ENCODE results near the gene MLLT3. TPM values are rescaled to one million over a fixed set of nuclear protein-coding genes. Genes with fewer than 3 reads are reported as not detected.
A peak's percentile ranks its signal among the peaks of the same experiment; 100 is the strongest.

MLLT3 gene
- total RNA-seq, 2 donors from 2014 or later: 37.2 to 47.1 TPM

DNA sequence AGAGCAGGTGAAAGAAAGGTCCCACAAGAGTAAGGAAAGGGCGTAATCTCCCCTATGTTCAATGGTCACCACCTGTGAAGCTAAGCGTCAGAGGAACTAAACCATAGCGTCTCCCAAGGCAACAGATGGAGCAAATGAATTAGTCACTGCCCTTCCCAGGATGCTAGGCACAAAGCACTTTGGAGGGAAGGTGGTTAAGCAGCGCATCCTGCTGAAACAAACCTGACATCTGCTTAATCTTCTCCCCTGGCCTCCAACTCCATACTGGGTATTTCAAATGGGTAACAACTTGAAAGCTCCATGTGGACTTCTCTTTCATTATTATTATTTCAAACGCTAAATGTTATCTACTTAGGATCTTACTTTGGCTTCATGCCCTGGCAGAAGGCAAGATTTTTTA lies 227.3 kb downstream of the MLLT3 start:
- DNase-seq (no peak), ATAC-seq (no peak)
- Mint-ChIP-seq H3K27me3 (no peaks in the 10 kb centered on the region), H3K36me3 (ENCODE audit: low read depth) (no peaks in the 10 kb centered on the region), H3K27ac (no peak overlapping the region), H3K4me1 (peaks cover 27% of the 10 kb centered on the region), H3K4me3 (no peak overlapping the region)
- no peaks in the 10 kb centered on the region for H3K9me3 ChIP-seq (ENCODE audit: control insufficient read depth, low read length, poor library complexity, severe bottlenecking)

DNA sequence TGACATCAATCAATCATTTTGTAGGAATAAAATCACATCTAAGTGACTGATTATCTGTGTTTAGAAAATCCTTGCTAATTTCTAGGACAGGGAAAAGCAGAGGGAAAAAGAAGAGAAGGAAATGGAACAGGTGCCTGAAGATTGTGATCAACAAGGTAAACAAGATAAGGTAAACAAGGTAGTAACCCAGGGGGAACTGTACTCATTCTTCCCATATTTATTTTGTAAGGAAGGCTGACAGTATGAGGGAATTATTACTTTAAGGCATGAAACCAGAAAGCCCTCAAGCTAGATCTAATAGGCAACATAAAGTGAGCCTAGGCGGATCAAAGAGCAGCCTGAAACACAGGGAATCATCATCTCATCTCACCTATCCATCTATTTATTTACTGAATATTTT lies 231.1 kb downstream of the MLLT3 start:
- H3K27me3 Mint-ChIP-seq: no peaks in the 10 kb centered on the region
- H3K4me3 Mint-ChIP-seq: no peak overlapping the region
- DNase-seq (no peak), ATAC-seq (no peak)
- H3K27ac Mint-ChIP-seq: no peak overlapping the region
- no peaks in the 10 kb centered on the region for H3K36me3 Mint-ChIP-seq (ENCODE audit: low read depth)
- peaks cover 13% of the 10 kb centered on the region for H3K4me1 Mint-ChIP-seq
- no peaks in the 10 kb centered on the region for H3K9me3 ChIP-seq (ENCODE audit: control insufficient read depth, low read length, poor library complexity, severe bottlenecking)

DNA sequence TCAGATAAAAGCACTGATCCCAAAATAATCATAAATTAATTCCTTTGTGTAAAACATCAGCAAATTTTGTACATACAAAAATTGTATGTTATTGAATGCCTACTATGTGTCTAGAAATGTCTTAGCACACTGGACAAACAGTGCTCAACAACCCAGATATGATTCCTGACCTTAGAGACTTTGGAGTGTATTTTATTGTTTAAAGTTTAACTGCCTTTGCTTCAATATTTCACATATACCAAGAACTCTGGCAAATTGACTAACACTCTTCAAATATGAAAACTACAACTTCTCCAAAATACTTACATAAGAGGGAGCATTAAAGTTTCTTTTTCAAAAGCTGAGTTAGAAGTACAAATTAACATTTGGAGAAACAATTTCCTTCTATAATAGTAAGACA lies 231.9 kb downstream of the MLLT3 start:
- Mint-ChIP-seq H3K4me3 (no peak overlapping the region), H3K27me3 (no peaks in the 10 kb centered on the region), H3K27ac (no peak overlapping the region), H3K36me3 (ENCODE audit: low read depth) (no peaks in the 10 kb centered on the region), H3K4me1 (peaks cover 10% of the 10 kb centered on the region)
- DNase-seq: no peak
- H3K9me3 ChIP-seq (ENCODE audit: control insufficient read depth, low read length, poor library complexity, severe bottlenecking): no peaks in the 10 kb centered on the region
- ATAC-seq: no peak

DNA sequence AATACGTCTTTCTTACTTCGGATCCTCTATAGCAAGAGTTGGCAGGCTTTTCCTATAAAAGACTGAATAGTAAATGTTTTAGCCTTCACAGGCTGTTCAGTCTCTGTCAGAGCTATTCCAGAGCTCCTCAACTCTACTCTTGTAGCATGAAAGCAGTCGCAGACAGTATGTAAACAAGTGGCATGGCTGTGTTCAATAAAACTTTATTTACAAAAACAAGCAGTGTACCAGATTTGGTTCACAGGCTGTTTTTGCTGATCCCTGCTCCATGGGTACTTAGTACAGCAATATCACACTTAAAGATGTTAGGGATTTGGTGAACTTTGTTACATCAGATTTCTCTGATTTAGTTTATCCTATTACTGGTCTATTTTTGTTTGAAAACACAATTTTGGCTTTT lies 235.2 kb downstream of the MLLT3 start:
- Mint-ChIP-seq H3K27ac (no peak overlapping the region), H3K4me1 (peaks cover 9% of the 10 kb centered on the region), H3K36me3 (ENCODE audit: low read depth) (no peaks in the 10 kb centered on the region), H3K4me3 (no peak overlapping the region), H3K27me3 (no peaks in the 10 kb centered on the region)
- ATAC-seq: no peak
- no peaks in the 10 kb centered on the region for H3K9me3 ChIP-seq (ENCODE audit: control insufficient read depth, low read length, poor library complexity, severe bottlenecking)
- no peak for DNase-seq

DNA sequence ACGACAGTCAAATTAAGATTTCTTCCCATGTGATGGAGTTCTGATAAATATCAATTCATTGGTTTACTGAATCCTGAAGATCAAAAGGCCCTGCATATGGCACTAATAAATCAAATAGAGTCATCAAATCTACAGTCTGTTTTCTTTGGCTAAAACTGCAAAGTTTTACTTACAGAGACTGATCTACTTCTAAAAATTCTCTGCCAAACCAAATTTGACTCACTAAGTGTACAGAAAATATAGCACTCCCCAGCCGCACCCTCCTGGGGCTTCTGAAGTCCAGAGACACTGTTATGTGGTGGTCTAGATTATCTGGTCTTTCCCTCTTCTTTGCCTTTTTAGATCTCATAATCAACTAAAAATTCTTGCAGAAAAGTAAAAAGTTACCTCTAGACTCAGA lies 237.7 kb downstream of the MLLT3 start:
- peak overlapping the region; percentile 19 for H3K27ac Mint-ChIP-seq
- H3K36me3 Mint-ChIP-seq (ENCODE audit: low read depth): peaks cover 4% of the 10 kb centered on the region
- peaks cover 15% of the 10 kb centered on the region for H3K4me1 Mint-ChIP-seq
- no peak for DNase-seq
- no peaks in the 10 kb centered on the region for H3K9me3 ChIP-seq (ENCODE audit: control insufficient read depth, low read length, poor library complexity, severe bottlenecking)
- H3K4me3 Mint-ChIP-seq: no peak overlapping the region
- no peaks in the 10 kb centered on the region for H3K27me3 Mint-ChIP-seq
- ATAC-seq: no peak

DNA sequence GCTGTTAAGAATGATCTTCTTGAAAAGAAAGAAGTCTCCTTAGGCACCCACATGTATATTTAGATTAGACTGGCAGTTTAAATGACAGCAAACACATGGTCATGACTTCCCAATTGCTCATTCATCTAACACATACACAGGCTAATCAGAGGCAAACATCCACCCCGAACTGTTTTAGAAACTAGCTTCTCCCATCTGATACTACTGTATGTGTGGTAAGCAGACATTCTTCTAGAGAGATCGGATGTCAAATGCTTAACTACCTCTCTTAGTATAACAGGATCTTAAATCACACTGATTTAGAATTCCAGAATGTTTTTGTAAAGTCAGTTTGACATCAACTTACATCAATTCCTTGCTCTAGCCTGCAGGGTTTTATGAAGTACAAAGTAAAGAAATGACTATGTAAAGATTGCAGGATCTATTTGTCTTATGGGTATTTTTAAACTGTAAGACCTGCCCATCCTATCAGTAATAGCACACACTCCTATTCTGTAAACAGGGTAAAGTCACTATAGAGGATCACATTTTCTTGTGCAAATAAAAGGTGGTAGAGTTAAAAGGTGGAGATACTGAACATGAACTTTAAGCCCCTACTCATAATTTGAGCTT lies 239.7 kb downstream of the MLLT3 start:
- no peak overlapping the region for H3K4me3 Mint-ChIP-seq
- no peaks in the 10 kb centered on the region for H3K9me3 ChIP-seq (ENCODE audit: control insufficient read depth, low read length, poor library complexity, severe bottlenecking)
- ATAC-seq (no peak), DNase-seq (no peak)
- H3K36me3 Mint-ChIP-seq (ENCODE audit: low read depth): peaks cover 4% of the 10 kb centered on the region
- no peaks in the 10 kb centered on the region for H3K27me3 Mint-ChIP-seq
- peaks cover 22% of the 10 kb centered on the region for H3K4me1 Mint-ChIP-seq
- no peak overlapping the region for H3K27ac Mint-ChIP-seq

DNA sequence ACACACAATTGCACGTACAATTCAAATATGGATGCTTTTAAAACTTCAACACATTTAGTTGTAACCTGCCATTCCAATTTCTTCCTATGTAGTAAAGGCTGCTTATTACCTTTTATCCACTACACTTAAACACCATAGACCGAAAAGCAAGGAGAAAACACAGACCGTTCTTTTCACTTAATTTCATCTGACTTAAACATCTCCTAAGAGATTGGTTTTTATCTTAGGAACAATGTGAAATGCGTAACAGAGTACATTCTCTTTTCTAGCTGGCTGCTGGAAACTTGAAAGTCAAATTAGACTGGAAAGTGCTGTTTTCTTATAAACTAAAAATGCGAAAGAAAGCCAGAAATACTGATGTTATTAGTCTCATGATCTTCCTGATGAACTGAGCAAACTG lies 241.8 kb downstream of the MLLT3 start:
- DNase-seq: no peak
- no peak overlapping the region for H3K27ac Mint-ChIP-seq
- H3K9me3 ChIP-seq (ENCODE audit: control insufficient read depth, low read length, poor library complexity, severe bottlenecking): no peaks in the 10 kb centered on the region
- ATAC-seq: no peak
- peaks cover 27% of the 10 kb centered on the region for H3K4me1 Mint-ChIP-seq
- H3K27me3 Mint-ChIP-seq: no peaks in the 10 kb centered on the region
- H3K36me3 Mint-ChIP-seq (ENCODE audit: low read depth): peaks cover 4% of the 10 kb centered on the region
- no peak overlapping the region for H3K4me3 Mint-ChIP-seq

DNA sequence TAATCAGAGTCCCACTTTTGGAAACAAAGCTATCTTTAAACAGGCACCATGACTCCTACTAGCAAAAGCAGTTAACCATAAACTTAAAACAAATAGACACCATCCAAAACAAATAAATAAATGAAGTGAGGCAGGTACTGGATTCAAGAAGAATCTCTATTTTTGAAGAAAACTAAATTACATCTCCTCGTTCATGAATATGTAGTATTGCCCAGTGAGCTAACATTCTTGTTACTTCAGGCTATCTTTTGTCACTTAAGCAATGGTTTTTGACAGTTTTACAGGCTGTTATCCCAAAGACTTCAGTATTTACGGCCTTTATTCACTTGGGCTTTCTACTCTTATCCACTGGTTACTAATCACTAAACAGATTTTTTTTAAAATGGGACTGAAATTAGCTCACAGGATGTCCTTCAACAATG lies 242.5 kb downstream of the MLLT3 start:
- no peak overlapping the region for H3K4me3 Mint-ChIP-seq

DNA sequence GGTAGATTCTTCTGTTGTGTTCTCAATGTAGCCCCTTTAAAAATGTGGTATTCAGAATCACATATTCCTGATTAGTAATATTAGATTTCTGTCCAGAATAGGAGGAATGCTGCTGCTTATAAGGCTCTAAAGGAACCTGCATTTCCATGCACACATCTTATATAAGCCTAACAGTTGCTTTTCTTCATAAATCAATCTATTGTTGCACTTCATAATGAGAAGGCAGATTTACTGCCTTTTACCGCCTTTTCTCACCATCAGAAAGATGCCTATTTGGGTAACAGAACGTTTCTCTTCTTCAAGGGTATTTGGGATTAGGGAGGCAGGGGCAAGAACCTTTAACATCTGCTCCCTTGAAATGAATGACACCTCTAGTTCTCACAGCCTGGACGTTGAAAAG lies 243.4 kb downstream of the MLLT3 start:
- Mint-ChIP-seq H3K4me3 (no peak overlapping the region), H3K27ac (no peak overlapping the region), H3K27me3 (no peaks in the 10 kb centered on the region), H3K36me3 (ENCODE audit: low read depth) (peaks cover 4% of the 10 kb centered on the region), H3K4me1 (peaks cover 27% of the 10 kb centered on the region)
- no peaks in the 10 kb centered on the region for H3K9me3 ChIP-seq (ENCODE audit: control insufficient read depth, low read length, poor library complexity, severe bottlenecking)
- ATAC-seq (no peak), DNase-seq (no peak)

More for the DNA sequence above, 242.5 kb downstream of the MLLT3 start:
- H3K9me3 ChIP-seq (ENCODE audit: control insufficient read depth, low read length, poor library complexity, severe bottlenecking): no peaks in the 10 kb centered on the region
- Mint-ChIP-seq H3K4me1 (peaks cover 27% of the 10 kb centered on the region), H3K27ac (no peak overlapping the region), H3K36me3 (ENCODE audit: low read depth) (peaks cover 4% of the 10 kb centered on the region), H3K27me3 (no peaks in the 10 kb centered on the region)
- DNase-seq: no peak
- no peak for ATAC-seq

DNA sequence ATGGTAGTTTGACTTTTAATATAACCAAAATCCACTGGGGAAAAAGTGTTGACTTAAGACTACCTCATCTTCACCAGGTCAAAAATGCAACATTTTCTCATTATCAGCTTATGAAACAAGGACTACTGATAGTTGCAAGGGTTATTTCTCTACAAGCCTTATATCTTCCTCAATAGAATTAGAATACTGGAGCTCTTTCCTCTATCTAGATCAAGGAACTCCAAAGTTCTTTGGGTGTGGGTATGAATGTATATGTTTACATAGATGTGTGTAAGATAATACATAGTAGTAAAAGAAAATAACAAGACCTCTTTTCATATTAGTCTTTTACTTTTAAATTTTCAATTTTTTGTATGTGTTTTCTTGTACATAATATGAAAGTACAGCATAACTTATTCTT lies 244.5 kb downstream of the MLLT3 start:
- Mint-ChIP-seq H3K4me1 (peaks cover 22% of the 10 kb centered on the region), H3K27me3 (no peaks in the 10 kb centered on the region), H3K4me3 (no peak overlapping the region)

DNA sequence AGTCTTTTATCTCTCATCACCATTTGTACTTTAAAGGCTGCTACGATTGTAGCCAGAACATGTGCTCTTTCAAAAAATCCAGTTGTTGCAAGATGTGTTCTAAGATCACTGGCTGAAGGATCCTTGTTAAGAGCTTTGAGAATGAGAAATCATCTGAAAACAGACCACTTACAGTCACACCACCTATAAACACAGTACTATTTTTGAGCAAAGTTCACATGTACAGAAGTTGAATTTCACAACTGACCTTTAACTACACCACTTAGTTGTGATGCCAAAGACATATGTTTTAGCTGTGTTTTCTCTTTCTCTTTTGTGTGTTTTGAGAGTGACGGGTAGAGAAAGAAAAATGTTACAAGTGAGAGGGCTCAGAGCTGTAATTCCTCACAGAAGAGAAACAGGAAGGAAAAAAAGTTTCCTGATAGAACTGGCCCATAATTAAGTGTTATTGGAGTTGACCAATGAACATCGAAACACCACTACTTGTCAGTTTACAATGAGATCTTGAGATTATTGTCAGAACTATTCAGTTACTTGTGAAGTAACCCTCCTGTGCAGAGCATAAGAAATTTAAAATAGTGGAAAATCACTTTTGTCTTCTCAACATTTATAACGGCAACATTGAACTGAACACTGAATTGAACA lies 245.4 kb downstream of the MLLT3 start:
- no peaks in the 10 kb centered on the region for H3K27me3 Mint-ChIP-seq
- ATAC-seq: no peak
- peaks cover 5% of the 10 kb centered on the region for H3K36me3 Mint-ChIP-seq (ENCODE audit: low read depth)
- no peak overlapping the region for H3K4me3 Mint-ChIP-seq
- no peak for DNase-seq
- no peaks in the 10 kb centered on the region for H3K9me3 ChIP-seq (ENCODE audit: control insufficient read depth, low read length, poor library complexity, severe bottlenecking)
- H3K27ac Mint-ChIP-seq: no peak overlapping the region
- H3K4me1 Mint-ChIP-seq: peaks cover 19% of the 10 kb centered on the region

More for the DNA sequence above, 244.5 kb downstream of the MLLT3 start:
- ATAC-seq (no peak), DNase-seq (no peak)
- peaks cover 4% of the 10 kb centered on the region for H3K36me3 Mint-ChIP-seq (ENCODE audit: low read depth)
- H3K27ac Mint-ChIP-seq: no peak overlapping the region
- H3K9me3 ChIP-seq (ENCODE audit: control insufficient read depth, low read length, poor library complexity, severe bottlenecking): no peaks in the 10 kb centered on the region

DNA sequence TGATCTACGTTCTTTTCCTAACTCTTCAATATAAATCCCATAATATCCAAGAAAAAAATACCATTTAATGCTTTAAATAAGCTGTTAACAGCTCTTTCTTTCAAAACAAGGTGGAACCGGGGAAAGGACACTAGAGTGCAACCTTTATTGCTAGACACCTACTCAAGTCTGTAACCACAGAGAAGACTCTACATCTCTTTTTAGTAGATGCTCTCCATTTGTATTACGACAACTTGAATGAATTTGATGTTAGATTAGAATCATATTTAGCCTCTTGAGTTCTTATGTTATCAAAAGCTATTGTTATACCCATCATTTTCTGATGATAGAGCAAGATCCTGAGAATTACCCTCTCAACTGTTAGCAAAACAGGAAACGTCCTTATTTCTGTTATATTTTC lies 246.3 kb downstream of the MLLT3 start:
- no peak overlapping the region for H3K27ac Mint-ChIP-seq
- H3K36me3 Mint-ChIP-seq (ENCODE audit: low read depth): peaks cover 7% of the 10 kb centered on the region
- H3K4me3 Mint-ChIP-seq: no peak overlapping the region

DNA sequence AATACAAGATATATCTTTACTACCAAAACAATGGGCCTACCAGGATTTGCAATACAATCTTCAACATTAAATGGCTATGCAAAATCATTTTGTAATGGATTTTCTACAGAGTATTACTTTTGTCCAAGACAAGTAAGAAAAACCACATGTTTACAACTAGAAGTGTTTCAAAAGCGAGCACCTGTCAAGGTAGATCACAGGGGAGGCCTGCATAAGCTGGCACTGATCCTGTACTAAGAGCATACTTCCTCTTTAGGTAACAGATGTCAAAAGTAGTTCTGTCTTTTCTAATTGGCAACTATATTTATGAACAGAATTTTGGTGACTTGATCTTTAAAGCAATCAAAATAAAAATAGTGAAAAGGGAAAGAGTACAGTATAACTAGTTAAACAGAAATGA lies 249.0 kb downstream of the MLLT3 start:
- Mint-ChIP-seq H3K36me3 (ENCODE audit: low read depth) (peaks cover 3% of the 10 kb centered on the region), H3K4me3 (no peak overlapping the region), H3K4me1 (peaks cover 15% of the 10 kb centered on the region), H3K27me3 (no peaks in the 10 kb centered on the region), H3K27ac (no peak overlapping the region)
- no peak for ATAC-seq
- H3K9me3 ChIP-seq (ENCODE audit: control insufficient read depth, low read length, poor library complexity, severe bottlenecking): no peaks in the 10 kb centered on the region
- DNase-seq: no peak

More for the DNA sequence above, 246.3 kb downstream of the MLLT3 start:
- ATAC-seq (no peak), DNase-seq (no peak)
- Mint-ChIP-seq H3K4me1 (peaks cover 21% of the 10 kb centered on the region), H3K27me3 (no peaks in the 10 kb centered on the region)
- no peaks in the 10 kb centered on the region for H3K9me3 ChIP-seq (ENCODE audit: control insufficient read depth, low read length, poor library complexity, severe bottlenecking)

DNA sequence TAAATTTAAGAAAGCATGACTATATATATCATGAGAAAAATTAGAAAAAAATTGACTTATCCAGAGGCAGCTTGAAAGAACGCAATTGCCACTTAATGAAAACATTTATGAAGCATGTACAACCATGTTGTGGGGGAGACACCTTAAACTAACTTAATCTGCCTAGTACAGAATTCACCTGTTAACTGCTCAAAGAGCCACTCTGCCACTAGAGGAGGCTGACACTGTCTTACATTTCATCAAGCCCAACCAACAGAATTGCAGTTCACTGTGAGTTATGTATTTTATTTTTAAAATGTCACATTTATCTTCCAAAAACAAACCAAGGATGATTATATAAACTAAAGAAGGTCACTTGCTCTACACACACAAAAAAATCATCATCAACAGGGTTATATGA lies 252.9 kb downstream of the MLLT3 start:
- Mint-ChIP-seq H3K36me3 (ENCODE audit: low read depth) (peaks cover 3% of the 10 kb centered on the region), H3K27ac (peak overlapping the region; percentile 61), H3K27me3 (no peaks in the 10 kb centered on the region), H3K4me1 (peaks cover 12% of the 10 kb centered on the region), H3K4me3 (no peak overlapping the region)
- DNase-seq (no peak), ATAC-seq (no peak)
- no peaks in the 10 kb centered on the region for H3K9me3 ChIP-seq (ENCODE audit: control insufficient read depth, low read length, poor library complexity, severe bottlenecking)
